CD4-positive, alpha-beta memory T cell (primary cell): ENCODE data around the gene CELF4. TPM values are rescaled to one million over a fixed set of nuclear protein-coding genes. Genes with fewer than 3 reads are reported as not detected.
"Not testable (repeated sequence)": the region's sequence is repeated elsewhere in the genome, so short reads cannot be mapped to it uniquely, and the experiment has no call there.

Source experiments
- CTCF ChIA-PET: fragments of 350-600 bp; sonication (Branson Sonifier 250); formaldehyde crosslinking; loops from one replicate; lab custom pipeline; 2021; ENCODE audit warnings: inconsistent platforms; ENCODE audit not compliant: partially characterized antibody; lab: Charles Lee
- POLR2A ChIA-PET: fragments of 350-600 bp; sonication (Branson Sonifier 250); formaldehyde crosslinking; loops from one replicate; lab custom pipeline; 2021; ENCODE audit not compliant: partially characterized antibody; lab: Charles Lee
- DNase-seq, 5 donors: peaks; one replicate each; pipeline versions ENCODE4 v3.0.0 to v3.0.0-alpha.2; 2020 to 2022; ENCODE audit warnings: mixed read lengths in 1 of 5
- H3K27ac ChIP-seq: one replicate; pipeline ENCODE4 v1.7.0; 2013; ENCODE audit warnings: low read depth, low read length
- H3K27me3 ChIP-seq: 2 replicates; pipeline ENCODE4 v1.7.0; 2013; ENCODE audit warnings: mild to moderate bottlenecking, low read length, moderate library complexity; ENCODE audit not compliant: insufficient read depth
- H3K36me3 ChIP-seq: 2 replicates; pipeline ENCODE4 v1.7.0; 2013; ENCODE audit warnings: mild to moderate bottlenecking, low read length, moderate library complexity; ENCODE audit not compliant: insufficient read depth
- H3K4me1 ChIP-seq: 2 replicates; pipeline ENCODE4 v1.7.0; 2013; ENCODE audit warnings: mild to moderate bottlenecking, low read length, moderate library complexity; ENCODE audit not compliant: insufficient read depth
- H3K4me3 ChIP-seq, 2 donors: one replicate each; pipeline ENCODE4 v1.7.0; 2013; ENCODE audit warnings: low read length in 2 of 2, mild to moderate bottlenecking in 1 of 2
- H3K9me3 ChIP-seq, 2 donors: one replicate each; pipeline ENCODE4 v1.7.0; 2013; ENCODE audit warnings: low read length in 2 of 2, control low read depth in 1 of 2; ENCODE audit not compliant: control insufficient read depth in 1 of 2
- H3K27ac Mint-ChIP-seq, 7 donors: one replicate each; pipeline ENCODE4 v1.8.0; 2020 to 2021; ENCODE audit warnings: mixed read lengths in 7 of 7, mild to moderate bottlenecking in 6 of 7, inconsistent platforms in 3 of 7, moderate library complexity in 3 of 7
- H3K27me3 Mint-ChIP-seq, 2 donors: one replicate each; pipeline ENCODE4 v1.8.0; 2020 to 2021; ENCODE audit warnings: mixed read lengths in 2 of 2
- H3K36me3 Mint-ChIP-seq, 2 donors: one replicate each; pipeline ENCODE4 v1.8.0; 2020 to 2021; ENCODE audit warnings: mixed read lengths in 2 of 2, inconsistent platforms in 1 of 2, mild to moderate bottlenecking in 1 of 2
- H3K4me1 Mint-ChIP-seq, 4 donors: one replicate each; pipeline ENCODE4 v1.8.0; 2020 to 2021; ENCODE audit warnings: mixed read lengths in 4 of 4, mild to moderate bottlenecking in 1 of 4
- H3K4me3 Mint-ChIP-seq, 8 donors: one replicate each; pipeline ENCODE4 v1.8.0; 2020 to 2021; ENCODE audit warnings: mixed read lengths in 8 of 8, mild to moderate bottlenecking in 7 of 8, moderate library complexity in 6 of 8, inconsistent platforms in 3 of 8
- H3K9me3 Mint-ChIP-seq, 8 donors: one replicate each; pipeline ENCODE4 v1.8.0; 2020 to 2021; ENCODE audit warnings: mixed read lengths in 8 of 8, mild to moderate bottlenecking in 5 of 8, inconsistent platforms in 3 of 8, moderate library complexity in 1 of 8
- intact Hi-C: fragments of 100-400 bp; cut with micrococcal nuclease; formaldehyde crosslinking; loops from one replicate; pipeline ENCODE4 v1.15.1; 2023
- polyA plus RNA-seq, 2 donors: library from polyadenylated mRNA; unstranded; fragments of 300-500 nt; fragmentation: Illumina TruSeq; gene quantifications; one replicate each; pipeline ENCODE4 v1.2.3, GENCODE V29; 2021
- total RNA-seq, 2 experiments: library from RNA; stranded (reverse); gene quantifications; one replicate each; pipeline ENCODE4 v1.2.3, GENCODE V29; 2021

Gene CELF4
- total and polyA plus RNA-seq, 4 experiments from 2014 or later: 0.23 TPM; not detected in 3

DNA sequence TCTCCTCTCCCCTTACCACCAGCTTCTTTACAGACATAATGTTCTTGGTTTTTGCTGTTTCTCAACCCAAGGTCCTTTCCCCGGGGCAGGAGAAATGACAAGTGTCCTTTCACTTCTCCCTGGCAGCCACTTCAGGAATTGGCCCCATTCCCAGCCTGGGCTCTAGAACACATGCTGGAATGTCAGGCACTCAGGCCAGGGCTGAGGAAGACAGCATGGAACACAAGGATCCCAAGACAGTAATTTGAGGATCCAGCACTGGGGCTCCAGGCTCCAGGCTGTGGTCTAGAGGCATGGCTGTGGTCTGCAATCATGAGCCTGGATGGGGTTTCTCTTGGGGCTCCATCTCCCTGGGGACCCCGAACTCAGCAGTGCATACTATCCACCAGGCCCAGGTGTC, 201.4 kb downstream of the CELF4 start:
- H3K9me3 ChIP-seq: no peaks in the 10 kb centered on the region
- Mint-ChIP-seq H3K27ac (no peak overlapping the region), H3K4me3 (no peak overlapping the region), H3K27me3 (peaks cover 18 to 23% of the 10 kb centered on the region in 2 donors), H3K36me3 (no peaks in the 10 kb centered on the region), H3K4me1 (peaks cover 0 to 2% (median under 1%) of the 10 kb centered on the region in 4 donors), H3K9me3 (peaks cover 0 to 3% (median 0%) of the 10 kb centered on the region in 8 donors)
- no peaks in the 10 kb centered on the region for H3K36me3 ChIP-seq
- ChIA-PET CTCF (no interaction called here), POLR2A (no interaction called here)
- H3K27me3 ChIP-seq: no peaks in the 10 kb centered on the region
- no peak overlapping the region for H3K4me3 ChIP-seq
- no peaks in the 10 kb centered on the region for H3K4me1 ChIP-seq
- DNase-seq: no peak
- intact Hi-C loops: no loop called here
- no peak overlapping the region for H3K27ac ChIP-seq

DNA sequence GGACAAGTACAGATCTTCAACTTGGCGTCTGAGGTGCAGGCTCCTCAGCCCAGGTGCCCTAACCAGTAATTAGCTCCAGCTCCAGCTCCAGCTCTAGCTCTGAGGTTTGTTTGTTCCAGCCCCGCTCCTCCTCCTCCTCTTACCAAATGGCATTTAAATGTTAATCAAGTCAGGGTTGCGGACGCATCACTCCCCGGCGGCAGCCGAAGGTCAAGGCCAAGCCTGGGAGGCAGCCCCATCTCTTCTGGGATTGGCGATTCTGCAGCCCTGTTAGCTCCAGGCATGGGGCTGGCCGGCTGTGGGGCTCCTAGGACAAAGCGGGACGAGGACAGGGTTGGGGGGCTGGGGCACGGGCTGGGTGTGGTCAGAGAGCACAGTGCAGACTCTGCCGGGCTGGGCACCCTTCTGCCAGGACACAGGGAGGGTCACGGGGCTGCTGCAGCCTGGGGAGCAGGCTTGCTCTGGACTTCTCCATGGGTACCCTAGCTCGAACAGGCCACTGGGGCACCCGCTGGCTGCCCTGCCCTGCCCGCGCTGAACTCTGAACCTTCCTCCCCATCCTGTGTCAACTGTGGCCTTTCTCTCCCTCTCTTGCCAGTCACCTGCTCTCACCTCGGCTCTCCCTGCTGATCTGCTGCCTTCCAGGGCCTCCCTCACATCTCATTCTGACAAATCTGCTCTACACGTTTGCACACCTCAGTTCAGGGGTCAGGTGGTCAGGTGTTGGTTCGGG, 203.3 kb downstream of the CELF4 start:
- ChIA-PET CTCF (no interaction called here), POLR2A (no interaction called here)
- no peak overlapping the region for H3K4me3 Mint-ChIP-seq
- Histone ChIP-seq H3K4me1 (no peaks in the 10 kb centered on the region), H3K36me3 (no peaks in the 10 kb centered on the region), H3K27me3 (no peaks in the 10 kb centered on the region), H3K4me3 (no peak overlapping the region), H3K27ac (no peak overlapping the region), H3K9me3 (no peaks in the 10 kb centered on the region)
- no peaks in the 10 kb centered on the region for H3K36me3 Mint-ChIP-seq
- peaks cover 12 to 21% of the 10 kb centered on the region in 2 donors for H3K27me3 Mint-ChIP-seq
- intact Hi-C loops: no loop called here
- peaks cover 0 to 2% (median under 1%) of the 10 kb centered on the region in 4 donors for H3K4me1 Mint-ChIP-seq
- no peak for DNase-seq
- no peak overlapping the region for H3K27ac Mint-ChIP-seq
- H3K9me3 Mint-ChIP-seq: peaks cover 0 to 3% (median 0%) of the 10 kb centered on the region in 8 donors

DNA sequence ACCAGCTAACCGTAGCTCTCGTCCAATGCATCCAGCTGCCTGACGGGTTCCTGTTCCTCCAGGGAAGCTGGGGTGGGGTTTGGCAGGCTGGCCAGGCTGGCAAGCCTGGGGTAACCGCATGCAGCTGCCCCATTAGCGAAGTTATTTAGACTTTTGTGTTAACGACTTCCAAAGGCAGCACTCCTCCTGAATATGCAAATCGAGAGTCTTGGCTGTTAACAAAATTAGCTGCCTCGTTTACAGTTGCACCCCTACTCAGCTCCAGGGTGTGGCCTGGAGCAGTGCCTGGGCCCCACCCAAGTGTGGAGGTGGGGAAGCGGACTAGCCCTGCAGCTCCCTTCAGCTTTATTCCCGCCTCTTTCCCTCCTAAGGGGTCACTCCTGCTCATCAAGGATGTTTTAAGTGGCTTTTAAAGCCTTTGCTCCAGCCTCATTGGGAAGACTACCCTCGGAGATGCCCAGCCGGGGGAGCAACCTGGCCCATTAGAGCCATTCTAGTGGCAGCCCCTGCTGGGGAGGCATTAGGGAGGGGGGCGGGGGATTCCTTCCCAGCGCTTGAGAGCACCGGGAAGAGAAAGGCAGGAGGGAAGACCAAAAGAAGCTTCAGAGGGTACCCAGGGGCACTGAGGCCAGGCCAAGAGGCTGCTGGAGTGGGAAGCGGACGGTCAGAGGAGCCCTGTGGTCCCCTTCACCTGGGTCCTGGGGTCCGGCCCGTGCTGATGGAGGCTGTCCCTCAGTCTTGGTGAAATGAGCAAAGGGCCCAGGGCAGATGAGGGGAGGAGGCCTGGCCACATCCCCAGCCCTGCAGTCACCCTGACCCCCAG, 204.1 kb downstream of the CELF4 start:
- H3K27ac Mint-ChIP-seq: no peak overlapping the region
- no peaks in the 10 kb centered on the region for H3K36me3 Mint-ChIP-seq
- intact Hi-C loops: no loop called here
- H3K9me3 Mint-ChIP-seq: peaks cover 0 to 1% (median 0%) of the 10 kb centered on the region in 8 donors
- Histone ChIP-seq H3K27me3 (no peaks in the 10 kb centered on the region), H3K27ac (no peak overlapping the region), H3K9me3 (no peaks in the 10 kb centered on the region), H3K4me3 (no peak overlapping the region), H3K36me3 (no peaks in the 10 kb centered on the region), H3K4me1 (no peaks in the 10 kb centered on the region)
- no peak overlapping the region for H3K4me3 Mint-ChIP-seq
- POLR2A ChIA-PET: no interaction called here
- DNase-seq: no peak
- H3K4me1 Mint-ChIP-seq: peaks cover 0 to 2% (median under 1%) of the 10 kb centered on the region in 4 donors
- CTCF ChIA-PET: no interaction called here
- peaks cover 12 to 17% of the 10 kb centered on the region in 2 donors for H3K27me3 Mint-ChIP-seq

DNA sequence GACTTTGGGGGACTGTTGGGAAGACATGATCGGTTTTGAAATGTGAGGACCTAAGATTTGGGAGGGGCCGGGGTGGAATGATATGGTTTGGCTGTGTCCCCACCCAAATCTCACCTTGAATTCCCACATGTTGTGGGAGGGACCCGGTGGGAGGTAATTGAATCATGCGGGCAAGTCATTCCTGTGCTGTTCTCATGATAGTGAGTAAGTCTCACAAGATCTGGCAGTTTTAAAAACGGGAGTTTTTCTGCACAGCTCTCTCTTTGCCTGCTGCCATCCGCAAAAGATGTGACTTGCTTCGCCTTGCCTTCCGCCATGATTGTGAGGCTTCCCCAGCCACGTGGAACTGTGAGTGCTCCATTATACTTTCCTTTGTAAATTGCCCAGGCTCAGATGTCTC, 207.5 kb downstream of the CELF4 start:
- DNase-seq, H3K4me1 ChIP-seq, CTCF ChIA-PET, POLR2A ChIA-PET, H3K4me1 Mint-ChIP-seq, H3K27me3 Mint-ChIP-seq, intact Hi-C loops, H3K27ac ChIP-seq, H3K4me3 ChIP-seq, H3K9me3 ChIP-seq, H3K36me3 ChIP-seq, H3K4me3 Mint-ChIP-seq, H3K27me3 ChIP-seq, H3K9me3 Mint-ChIP-seq, H3K27ac Mint-ChIP-seq, H3K36me3 Mint-ChIP-seq: not testable (repeated sequence)

DNA sequence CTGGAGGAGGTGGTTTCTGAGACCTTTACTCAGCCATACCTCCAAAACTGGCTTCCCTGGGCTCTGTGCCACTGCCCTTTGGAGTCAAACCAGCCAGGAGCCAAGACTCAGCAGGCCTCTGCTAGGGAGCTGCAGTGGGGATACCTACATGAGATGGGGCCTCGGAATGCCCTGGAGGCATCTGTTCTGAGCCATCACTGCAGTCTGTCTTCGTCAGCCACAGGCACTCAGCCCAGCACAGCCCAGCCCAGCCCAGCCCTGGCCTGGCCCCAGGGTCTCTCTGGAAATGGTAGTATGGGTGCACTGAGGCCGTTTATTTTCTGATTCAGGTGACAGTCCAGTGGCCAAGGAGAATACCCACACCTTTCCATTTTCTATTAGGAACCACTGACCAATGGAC, 209.8 kb downstream of the CELF4 start:
- CTCF ChIA-PET: no interaction called here
- intact Hi-C loops: no loop called here
- Histone ChIP-seq H3K9me3 (no peaks in the 10 kb centered on the region), H3K36me3 (no peaks in the 10 kb centered on the region), H3K4me1 (no peaks in the 10 kb centered on the region), H3K27me3 (no peaks in the 10 kb centered on the region), H3K4me3 (no peak overlapping the region), H3K27ac (no peak overlapping the region)
- H3K4me1 Mint-ChIP-seq: no peaks in the 10 kb centered on the region
- no peak for DNase-seq
- POLR2A ChIA-PET: no interaction called here
- H3K27ac Mint-ChIP-seq: no peak overlapping the region
- no peak overlapping the region for H3K4me3 Mint-ChIP-seq
- H3K36me3 Mint-ChIP-seq: no peaks in the 10 kb centered on the region
- no peaks in the 10 kb centered on the region for H3K9me3 Mint-ChIP-seq
- H3K27me3 Mint-ChIP-seq: no peaks in the 10 kb centered on the region

DNA sequence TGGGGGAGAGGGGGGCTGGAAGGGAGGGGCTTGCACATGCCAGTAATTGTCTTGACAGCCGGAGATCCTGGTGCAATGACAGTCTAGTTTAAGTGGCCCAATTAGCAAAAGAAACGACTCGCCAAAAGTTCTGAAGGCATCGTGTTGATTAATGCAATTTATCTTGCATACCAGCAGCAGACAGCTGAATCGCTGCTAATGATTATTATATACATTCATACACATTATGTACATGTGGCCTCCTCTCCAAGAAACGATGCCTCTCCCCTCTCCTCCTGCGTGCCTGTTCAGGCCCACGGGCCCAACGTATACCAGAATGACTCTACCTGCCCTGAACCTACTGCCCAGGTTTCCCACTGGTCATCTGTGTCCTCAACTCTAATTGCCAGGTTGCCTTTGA, 214.5 kb downstream of the CELF4 start:
- CTCF ChIA-PET: no interaction called here
- POLR2A ChIA-PET: no interaction called here
- Mint-ChIP-seq H3K4me1 (no peaks in the 10 kb centered on the region), H3K27ac (no peak overlapping the region), H3K9me3 (no peaks in the 10 kb centered on the region), H3K27me3 (peaks cover 0 to 2% of the 10 kb centered on the region in 2 donors), H3K36me3 (no peaks in the 10 kb centered on the region), H3K4me3 (no peak overlapping the region)
- Histone ChIP-seq H3K27ac (no peak overlapping the region), H3K27me3 (no peaks in the 10 kb centered on the region), H3K4me1 (no peaks in the 10 kb centered on the region), H3K36me3 (no peaks in the 10 kb centered on the region), H3K9me3 (no peaks in the 10 kb centered on the region), H3K4me3 (no peak overlapping the region)
- intact Hi-C loops: no loop called here
- DNase-seq: no peak

DNA sequence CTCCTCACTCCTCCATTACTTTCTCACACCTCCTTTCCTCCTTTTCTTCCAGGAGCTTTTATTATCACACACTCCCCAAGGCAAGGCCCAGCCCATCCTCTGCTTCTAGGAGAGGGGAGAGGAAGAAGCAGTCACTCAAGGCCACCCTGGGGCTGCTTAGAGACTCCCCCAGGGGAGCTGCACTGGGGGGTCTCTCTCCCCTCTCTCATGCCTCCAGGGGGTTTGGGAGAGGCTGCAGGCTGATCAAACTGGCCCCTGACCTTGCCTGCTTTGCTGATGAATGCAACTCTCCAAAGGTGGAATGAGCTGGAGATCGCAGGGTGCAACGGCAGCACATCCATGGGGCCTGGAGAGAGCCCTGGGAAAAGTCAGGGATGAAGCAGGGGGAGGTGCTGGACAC, 216.9 kb downstream of the CELF4 start:
- Histone ChIP-seq H3K27me3 (no peaks in the 10 kb centered on the region), H3K9me3 (no peaks in the 10 kb centered on the region), H3K27ac (no peak overlapping the region), H3K36me3 (no peaks in the 10 kb centered on the region), H3K4me1 (no peaks in the 10 kb centered on the region), H3K4me3 (no peak overlapping the region)
- H3K9me3 Mint-ChIP-seq: no peaks in the 10 kb centered on the region
- POLR2A ChIA-PET: no interaction called here
- peaks cover 2 to 6% of the 10 kb centered on the region in 2 donors for H3K27me3 Mint-ChIP-seq
- no peak for DNase-seq
- CTCF ChIA-PET: no interaction called here
- H3K27ac Mint-ChIP-seq: no peak overlapping the region
- H3K36me3 Mint-ChIP-seq: no peaks in the 10 kb centered on the region
- intact Hi-C loops: no loop called here
- no peaks in the 10 kb centered on the region for H3K4me1 Mint-ChIP-seq
- H3K4me3 Mint-ChIP-seq: no peak overlapping the region
